HPDE6-E6E7 (cell line): ENCODE data around the gene PCDH11Y.
"Not testable (repeated sequence)": the region's sequence is repeated elsewhere in the genome, so short reads cannot be mapped to it uniquely, and the experiment has no call there.

ENCODE experiments used
- DNase-seq: peaks from one replicate; pipeline ENCODE4 v3.0.0; 2011; ENCODE audit warnings: missing footprints; ENCODE audit errors: extremely low spot score

PCDH11Y gene, protein sequence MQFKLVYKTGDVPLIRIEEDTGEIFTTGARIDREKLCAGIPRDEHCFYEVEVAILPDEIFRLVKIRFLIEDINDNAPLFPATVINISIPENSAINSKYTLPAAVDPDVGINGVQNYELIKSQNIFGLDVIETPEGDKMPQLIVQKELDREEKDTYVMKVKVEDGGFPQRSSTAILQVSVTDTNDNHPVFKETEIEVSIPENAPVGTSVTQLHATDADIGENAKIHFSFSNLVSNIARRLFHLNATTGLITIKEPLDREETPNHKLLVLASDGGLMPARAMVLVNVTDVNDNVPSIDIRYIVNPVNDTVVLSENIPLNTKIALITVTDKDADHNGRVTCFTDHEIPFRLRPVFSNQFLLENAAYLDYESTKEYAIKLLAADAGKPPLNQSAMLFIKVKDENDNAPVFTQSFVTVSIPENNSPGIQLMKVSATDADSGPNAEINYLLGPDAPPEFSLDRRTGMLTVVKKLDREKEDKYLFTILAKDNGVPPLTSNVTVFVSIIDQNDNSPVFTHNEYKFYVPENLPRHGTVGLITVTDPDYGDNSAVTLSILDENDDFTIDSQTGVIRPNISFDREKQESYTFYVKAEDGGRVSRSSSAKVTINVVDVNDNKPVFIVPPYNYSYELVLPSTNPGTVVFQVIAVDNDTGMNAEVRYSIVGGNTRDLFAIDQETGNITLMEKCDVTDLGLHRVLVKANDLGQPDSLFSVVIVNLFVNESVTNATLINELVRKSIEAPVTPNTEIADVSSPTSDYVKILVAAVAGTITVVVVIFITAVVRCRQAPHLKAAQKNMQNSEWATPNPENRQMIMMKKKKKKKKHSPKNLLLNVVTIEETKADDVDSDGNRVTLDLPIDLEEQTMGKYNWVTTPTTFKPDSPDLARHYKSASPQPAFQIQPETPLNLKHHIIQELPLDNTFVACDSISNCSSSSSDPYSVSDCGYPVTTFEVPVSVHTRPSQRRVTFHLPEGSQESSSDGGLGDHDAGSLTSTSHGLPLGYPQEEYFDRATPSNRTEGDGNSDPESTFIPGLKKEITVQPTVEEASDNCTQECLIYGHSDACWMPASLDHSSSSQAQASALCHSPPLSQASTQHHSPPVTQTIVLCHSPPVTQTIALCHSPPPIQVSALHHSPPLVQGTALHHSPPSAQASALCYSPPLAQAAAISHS (N-terminal part only)

DNA sequence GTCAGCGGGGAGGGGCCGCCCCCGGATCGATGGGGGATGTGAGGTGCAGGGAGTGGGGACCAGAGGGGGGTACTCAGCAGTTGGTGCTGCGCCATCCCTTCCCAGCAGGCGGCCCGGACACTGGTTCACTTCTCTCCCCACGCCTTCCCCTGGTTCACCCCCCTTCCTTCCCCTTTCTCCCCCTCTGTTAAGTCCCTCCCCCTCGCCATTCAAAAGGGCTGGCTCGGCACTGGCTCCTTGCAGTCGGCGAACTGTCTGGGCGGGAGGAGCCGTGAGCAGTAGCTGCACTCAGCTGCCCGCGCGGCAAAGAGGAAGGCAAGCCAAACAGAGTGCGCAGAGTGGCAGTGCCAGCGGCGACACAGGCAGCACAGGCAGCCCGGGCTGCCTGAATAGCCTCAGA lies at the start of gene PCDH11Y:
Gene PCDH11Y (plus strand): TSS at position 240 of the 400 bp plus-strand sequence. CDS start 56,804 bp downstream, outside the sequence.
- DNase-seq = not testable (repeated sequence)

DNA sequence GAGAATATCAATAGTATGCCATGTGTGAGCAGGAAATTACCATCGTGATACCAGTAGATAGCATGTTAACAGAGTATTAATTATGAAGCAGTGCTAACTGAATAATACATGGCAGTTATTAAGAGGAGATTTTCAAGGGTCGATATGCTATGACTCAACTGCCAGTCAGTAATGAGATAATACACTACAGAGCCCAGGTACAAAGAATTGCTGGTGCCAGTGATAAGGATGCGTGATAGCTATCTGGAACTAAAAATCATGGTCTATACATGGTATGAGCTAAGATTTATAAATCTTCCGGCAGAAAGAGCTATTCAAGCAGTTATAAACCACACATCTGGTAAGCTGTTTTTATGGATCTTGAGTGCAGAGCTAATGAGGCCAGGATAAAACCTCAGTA lies 32.2 kb upstream of the PCDH11Y start:
- not testable (repeated sequence) for DNase-seq

DNA sequence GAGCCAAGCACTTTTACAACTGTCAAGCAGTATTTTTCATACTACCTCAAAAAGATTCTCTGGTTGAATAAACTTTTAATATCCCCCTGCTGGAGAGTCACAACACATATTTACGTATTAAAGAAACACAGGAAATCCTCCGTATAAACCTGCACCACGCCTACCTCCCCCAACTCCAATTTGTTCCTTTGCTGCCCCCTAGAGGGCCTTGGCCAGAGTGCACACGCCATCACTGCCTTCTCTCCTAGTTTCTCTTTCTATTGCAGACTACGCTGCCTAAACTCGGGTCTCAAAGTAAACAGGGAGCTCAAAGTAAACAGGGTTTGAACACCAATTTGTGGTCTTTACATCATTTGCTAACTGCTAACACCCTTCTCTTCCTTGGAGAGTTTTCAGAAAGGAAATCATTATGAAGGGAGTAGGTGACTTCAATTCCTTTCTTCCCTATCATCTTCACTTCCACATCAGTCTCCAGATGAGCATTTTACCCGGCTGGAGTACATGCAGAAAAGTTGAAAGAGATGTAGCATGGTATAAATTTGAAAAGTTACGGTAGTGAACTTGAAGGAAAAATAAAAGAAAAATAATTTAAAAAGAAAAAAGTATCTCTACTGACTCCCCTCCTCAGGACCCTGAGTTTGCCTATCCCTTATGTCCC lies 8.2 kb upstream of the PCDH11Y start:
- DNase-seq = not testable (repeated sequence)

DNA sequence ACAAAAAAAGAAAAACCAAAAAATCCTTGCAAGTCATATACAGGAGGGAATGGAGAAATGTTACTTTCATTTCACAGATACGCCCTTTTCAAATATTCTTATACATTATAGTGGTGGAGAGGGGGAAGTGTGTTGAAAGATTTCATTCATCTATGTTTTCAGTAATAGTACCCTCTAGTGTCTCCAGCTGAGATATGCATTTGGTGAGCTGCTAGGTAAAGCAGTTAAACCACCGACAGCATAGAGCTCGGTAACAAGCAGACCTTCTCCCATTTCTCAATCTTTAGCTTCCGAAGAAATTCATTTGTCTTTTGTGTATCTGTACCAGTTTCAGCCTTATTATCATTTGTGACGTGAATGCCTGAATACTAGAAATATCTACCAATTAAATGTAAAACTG lies 5.2 kb upstream of the PCDH11Y start:
- DNase-seq = not testable (repeated sequence)

DNA sequence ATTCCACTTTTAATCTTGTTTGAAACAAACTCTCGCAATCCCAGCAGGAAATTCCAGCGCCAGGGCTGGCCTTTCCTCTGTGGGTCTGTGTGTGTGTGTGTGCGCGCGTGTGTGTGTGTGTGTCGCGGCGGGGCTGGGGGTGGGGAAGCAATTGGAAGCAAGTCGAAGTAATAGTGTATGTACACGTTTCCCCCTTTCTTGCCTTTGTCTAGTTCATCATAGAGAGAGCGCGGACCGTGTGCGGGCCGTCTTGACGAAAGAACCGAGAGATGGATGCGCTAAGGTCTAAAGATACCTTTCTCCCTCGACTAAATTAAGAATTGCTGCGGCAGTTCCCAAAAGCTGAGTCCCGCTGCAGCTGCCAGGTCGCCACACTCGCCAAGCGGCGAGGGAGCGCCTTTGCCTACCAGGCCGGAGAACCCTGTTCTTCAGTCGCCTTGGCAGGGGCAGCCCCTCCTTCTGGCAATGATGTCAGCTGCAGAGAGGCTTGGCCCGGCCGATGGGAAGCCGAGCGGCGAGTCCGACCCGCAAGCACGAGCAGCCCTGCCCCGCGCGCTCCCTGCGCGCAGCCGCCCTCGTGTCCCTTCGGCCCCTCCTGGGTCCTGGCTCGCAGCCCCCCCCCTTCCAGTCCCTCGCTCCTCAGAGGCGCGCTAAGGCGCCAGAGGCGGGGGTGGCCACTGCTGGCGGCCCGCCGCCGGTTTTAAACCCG lies 2.5 kb downstream of the PCDH11Y start:
- DNase-seq = not testable (repeated sequence)

DNA sequence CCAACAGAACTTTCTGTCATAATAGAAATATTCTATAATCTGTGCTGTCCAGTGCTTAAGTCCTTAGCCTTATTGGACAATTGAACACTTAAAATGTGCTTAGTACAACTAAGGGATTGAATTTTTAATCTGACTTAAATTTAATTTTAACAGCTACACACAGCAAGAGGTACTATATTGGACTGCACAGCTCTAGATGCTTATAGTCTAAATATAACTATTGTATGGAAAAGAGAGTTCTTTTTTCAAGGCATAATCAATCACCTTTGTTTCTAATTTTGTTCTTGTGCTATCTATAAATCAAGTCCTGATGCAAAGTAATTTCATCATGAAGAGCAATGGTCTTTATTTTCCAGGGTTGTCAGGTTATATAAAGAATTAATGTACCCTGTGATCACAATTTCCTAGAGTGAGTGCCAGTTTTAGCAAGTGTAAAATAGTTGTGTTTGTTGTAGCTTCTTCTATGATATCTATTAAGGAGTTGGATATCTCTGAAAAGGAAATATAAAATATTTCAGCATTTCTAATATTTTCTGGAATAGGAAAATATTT lies 39.0 kb downstream of the PCDH11Y start:
- not testable (repeated sequence) for DNase-seq

DNA sequence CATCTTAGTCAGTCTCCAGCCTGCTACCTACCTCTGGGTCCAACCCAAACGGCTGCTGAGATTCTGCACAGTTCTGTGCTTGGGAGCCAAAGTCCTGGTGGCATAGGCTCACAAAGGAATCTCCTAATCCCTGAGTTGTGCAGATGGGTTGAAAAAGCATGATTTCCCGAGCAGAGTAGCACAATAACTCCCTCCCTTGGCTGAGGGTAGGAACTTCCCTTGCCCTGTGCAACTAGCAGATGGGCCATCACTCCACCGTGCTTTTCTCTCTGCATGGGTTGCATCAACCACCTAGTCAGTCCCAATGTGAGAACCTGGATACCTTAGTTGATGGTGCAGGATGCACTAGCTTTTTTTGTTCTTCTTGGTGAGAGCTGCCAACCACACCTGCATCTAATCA lies 82.9 kb downstream of the PCDH11Y start:
- DNase-seq = not testable (repeated sequence)

DNA sequence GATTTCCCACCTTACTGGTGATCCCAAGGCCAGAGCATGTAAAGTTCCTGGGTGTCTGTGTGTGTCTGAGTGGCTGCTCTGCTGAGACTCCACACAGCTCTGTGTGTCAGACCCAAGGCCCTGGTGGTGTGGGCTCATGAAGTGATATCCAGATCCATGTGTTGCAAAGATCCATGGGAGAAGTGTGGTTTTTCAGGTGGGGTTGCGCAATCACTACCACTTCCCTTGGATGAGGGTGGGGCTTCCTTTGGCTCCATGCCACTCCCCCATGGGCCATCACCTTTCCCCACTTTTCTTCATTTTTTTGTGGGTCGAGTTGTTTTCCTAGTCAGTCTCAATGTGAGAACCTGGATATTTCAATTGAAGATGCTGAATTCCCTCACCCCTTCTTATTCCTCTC lies 182.9 kb downstream of the PCDH11Y start:
- not testable (repeated sequence) for DNase-seq

DNA sequence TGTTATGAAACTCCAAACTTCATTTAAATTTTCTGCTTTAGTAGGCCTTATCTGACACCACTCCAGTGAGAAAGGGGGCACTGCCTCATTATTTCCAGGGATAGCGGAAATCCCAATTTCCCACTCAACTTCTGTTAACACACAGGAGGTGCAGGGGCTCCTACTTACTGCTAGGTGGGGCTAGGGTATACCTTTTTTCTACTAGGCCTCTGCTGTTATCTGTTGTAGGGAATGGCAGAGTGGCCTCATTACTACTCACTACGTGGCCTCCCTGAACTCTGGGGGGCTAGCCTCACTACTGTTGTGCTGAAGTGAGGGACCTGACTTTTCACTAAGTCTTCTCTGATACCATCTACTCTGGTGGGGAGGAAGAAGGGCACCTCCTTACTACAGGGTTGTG lies 215.0 kb downstream of the PCDH11Y start:
- DNase-seq = not testable (repeated sequence)

DNA sequence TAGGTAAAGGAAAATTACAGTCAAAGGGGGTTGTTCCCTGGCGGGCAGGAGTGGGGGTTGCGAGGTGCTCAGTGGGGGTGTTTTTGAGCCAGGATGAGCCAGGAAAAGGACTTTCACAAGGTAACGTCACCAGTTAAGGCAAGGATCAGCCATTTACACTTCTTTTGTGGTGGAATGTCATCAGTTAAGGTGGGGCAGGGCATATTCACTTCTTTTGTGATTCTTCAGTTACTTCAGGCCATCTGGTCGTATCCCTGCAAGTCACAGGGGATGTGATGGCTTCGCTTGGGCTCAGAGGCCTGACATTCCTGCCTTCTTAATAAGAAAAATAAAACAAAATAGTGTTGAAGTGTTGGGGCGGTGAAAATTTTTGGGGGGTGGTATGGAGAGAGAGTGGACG lies 324.8 kb downstream of the PCDH11Y start:
- DNase-seq = not testable (repeated sequence)

DNA sequence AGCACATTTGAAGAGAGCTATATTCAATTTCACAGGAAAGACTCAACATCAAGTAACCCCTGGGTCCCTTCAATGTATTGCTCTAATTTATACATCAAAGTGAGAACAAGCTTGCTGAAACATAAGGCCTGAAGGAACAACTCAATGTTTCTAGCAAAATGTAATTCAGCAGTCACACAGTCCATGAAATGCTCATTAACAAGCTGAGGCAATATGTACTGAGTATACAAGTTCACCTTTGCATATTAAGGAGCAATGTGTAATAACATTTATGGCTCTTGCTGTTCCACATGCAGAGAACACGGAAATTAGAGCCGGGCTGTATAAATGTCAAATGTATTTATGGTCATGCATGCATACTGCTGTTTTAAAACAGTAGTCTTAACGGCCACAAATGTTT lies 342.1 kb downstream of the PCDH11Y start:
- not testable (repeated sequence) for DNase-seq

DNA sequence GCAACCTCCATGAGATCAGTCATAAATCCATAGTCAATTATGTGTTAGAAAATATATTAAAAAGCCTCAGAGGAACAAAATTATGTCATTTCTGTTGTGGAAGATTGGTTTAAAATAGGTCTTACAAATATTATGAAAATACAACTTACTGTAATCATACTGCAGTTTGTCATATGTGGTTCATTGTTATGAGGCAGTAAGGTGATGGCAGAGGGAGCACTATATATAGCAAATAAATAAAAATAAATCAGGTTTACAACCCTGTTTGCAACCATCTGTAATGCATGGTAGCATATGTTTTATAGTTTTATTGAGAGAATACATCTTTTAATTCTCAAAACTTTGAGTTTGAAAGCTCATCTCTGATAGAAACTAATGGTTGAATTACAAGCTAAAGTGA lies 543.6 kb downstream of the PCDH11Y start:
- DNase-seq = not testable (repeated sequence)

DNA sequence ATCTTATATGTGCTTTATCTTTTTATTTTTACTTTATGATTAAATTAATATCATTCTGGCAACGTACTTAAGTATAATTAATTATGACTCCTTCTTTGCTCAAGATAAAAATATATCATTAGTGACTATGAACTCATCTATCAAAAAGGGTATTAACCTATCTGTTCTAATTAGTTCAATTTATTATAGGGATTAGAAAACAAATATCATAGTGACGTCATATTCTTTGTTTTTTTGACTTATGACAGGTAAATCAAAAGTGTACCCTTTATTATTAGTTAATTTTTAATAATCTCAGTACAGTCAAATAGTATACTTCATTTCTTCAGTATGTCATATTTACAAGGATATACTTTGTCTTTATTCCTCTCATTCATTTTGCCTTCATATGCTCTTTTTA lies 638.5 kb downstream of the PCDH11Y start:
- not testable (repeated sequence) for DNase-seq

DNA sequence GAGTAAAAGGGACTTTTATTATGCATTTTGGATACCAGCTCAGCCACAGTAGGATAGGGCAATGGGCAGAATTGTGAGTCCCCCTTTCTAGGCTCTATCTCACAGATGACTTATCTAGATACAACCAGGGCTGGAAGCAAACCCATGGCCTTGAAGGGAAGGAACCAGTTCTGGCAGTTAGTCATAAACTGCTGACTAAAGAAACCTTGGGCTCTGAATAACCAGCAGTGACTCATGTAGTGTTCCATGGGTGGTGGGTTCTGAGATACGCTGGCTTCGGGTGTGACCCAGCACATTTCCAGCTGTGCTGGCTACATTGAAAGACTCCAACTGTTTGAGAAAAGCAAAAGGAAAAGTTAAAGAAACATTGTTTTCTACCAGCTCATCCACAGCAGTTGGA lies 679.2 kb downstream of the PCDH11Y start:
- DNase-seq = not testable (repeated sequence)

DNA sequence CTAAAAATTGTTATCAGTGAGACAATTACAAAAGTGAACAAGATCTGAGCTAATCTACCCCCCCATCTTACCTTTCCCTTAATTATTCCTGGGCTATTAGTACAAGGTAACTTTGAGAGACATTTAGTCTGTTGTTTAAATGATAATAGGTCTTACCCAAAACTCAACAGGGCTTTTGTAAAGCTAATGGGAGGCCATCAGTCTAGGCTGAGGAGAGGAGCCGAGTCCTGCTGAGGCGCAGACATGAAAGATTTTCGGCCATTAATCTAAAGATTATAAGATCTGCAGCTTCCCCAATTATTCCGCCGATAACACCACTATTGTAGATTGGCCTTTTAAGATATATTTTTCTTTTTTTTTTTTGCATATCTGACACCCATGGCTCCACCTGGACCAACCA lies 708.6 kb downstream of the PCDH11Y start:
- not testable (repeated sequence) for DNase-seq

DNA sequence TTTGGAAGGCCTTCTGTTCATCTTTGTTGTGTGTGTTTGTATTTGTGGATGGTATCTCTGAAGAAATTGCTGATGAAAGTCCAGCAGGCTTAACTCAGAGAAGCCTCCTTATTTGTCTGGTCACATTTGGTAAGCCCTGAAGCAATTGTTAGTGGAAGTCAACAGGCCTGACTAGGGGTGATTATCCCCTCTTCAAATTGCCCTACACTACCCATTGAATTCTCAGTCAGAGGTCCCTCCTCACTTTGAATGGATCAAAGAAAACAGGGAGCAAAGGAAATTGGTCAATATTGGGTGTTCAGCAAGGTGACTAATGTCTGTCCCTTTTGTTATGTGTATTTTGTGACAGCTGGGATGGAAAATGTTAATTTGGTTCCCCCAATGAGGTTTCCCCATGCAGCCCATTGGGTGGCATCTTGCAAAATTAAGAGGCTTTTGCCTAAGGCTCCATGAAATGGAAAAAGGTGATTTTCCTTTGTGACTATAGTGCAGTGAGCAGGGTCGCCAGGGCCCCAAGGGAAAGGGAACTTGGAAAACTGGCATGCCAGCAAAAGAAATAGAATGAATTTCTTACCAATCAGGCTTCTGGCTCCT lies 709.8 kb downstream of the PCDH11Y start:
- DNase-seq = not testable (repeated sequence)

DNA sequence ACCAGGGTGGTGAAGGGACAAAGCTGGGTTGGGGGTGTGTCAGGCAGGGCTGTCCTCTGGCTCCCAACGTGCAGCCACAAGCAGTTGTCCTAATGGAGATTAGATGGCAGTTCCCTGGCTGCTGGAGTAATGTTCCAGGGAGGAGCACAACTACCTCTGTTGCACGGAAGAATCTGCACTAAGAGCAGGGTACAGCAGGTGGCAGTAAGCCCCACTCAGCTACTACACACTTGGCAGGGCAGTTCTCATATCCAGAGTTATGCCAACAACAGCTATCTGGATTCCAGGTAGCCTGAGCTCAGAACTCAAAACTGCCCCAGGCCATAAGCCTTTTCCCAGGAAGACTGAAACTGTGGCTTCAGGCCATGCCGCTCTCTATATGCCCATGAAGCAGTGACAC lies 761.3 kb downstream of the PCDH11Y start:
- DNase-seq = not testable (repeated sequence)

DNA sequence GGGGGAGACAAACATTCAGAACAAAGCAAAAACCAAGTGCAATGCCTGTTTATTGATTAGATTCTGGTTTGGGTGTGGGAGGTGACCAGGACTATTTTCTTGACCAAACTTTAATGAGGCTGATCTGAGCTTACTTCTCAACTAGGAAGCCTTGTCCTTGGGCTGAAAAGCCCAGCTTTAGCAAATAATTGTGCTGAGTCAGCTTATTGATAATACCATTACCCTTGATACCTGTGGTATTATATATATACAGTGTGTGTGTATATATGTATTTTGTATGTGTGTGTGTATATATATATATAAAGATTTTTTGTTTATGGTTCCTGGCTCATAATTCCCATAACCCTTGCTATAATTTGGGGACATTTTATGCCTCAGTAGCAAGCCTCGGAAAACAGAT lies 776.4 kb downstream of the PCDH11Y start:
- not testable (repeated sequence) for DNase-seq
